GM23248 (cell line): ENCODE results near the gene LRRFIP1.

Source experiments
- EZH2 ChIP-seq: fragments of 200-600 bp; sonication (generic); IDR thresholded peaks from 2 replicates; pipeline ENCODE4 v1.6.1; 2018; ENCODE audit warnings: antibody characterized with exemption, mild to moderate bottlenecking; ENCODE audit not compliant: insufficient read depth, poor library complexity, severe bottlenecking
- EZH2phosphoT487 ChIP-seq: fragments of 200-600 bp; sonication (generic); IDR thresholded peaks from 2 replicates; pipeline ENCODE4 v1.6.1; 2018; ENCODE audit warnings: antibody characterized with exemption, moderate library complexity, mild to moderate bottlenecking, low read depth; ENCODE audit not compliant: insufficient read depth

DNA sequence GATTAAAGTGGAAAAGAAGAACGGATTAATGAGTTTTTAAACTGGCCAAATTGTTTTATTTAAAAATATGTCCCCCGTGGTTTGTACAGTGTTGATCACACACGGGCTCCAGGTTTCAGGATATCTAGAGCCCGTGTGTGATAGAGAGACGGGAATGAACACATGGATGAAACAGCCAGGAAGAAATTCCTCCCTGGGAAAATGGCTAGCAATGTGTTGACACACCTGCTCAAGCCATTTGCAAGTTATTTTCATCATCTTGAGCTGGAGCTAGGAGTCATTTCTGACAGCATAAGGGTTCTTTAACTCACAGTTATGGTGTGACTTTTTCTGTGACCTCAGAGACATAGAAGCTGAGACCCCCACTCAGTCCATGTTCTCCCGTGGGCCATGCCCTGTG, 81.6 kb downstream of the LRRFIP1 start:
- TF ChIP-seq EZH2 (no peak), EZH2phosphoT487 (no peak)
